CD4-positive, alpha-beta T cell treated with Interleukin-6 at 100 ng/mL for 8 hours (primary cell): ENCODE data around the gene CLASP1.
"Not testable (repeated sequence)": the region's sequence is repeated elsewhere in the genome, so short reads cannot be mapped to it uniquely, and the experiment has no call there.

Source experiments
- DNase-seq: peaks from one replicate; pipeline ENCODE4 v3.0.0-alpha.2; 2020; ENCODE audit warnings: mixed read lengths, low spot score

The CLASP1 gene

GRCh38 chr2:121471532-121472469, 177.5 kb downstream of the CLASP1 start:
- DNase-seq, result no peak

GRCh38 chr2:121470917-121471316, 178.3 kb downstream of the CLASP1 start:
- no peak for DNase-seq

GRCh38 chr2:121469356-121469755, 179.9 kb downstream of the CLASP1 start:
- no peak for DNase-seq

- DNase-seq, result no peak
These were observed 180.3 kb downstream of the CLASP1 start for GRCh38 chr2:121468936-121469335.

GRCh38 chr2:121459291-121459690, 190.0 kb downstream of the CLASP1 start:
- no peak for DNase-seq

- DNase-seq, result no peak
These were observed 192.9 kb downstream of the CLASP1 start for GRCh38 chr2:121456325-121456724.

GRCh38 chr2:121455446-121455845, 193.8 kb downstream of the CLASP1 start:
- DNase-seq, result no peak

- no peak for DNase-seq
These were observed 194.6 kb downstream of the CLASP1 start for GRCh38 chr2:121454549-121455090.

GRCh38 chr2:121451398-121451797, 197.9 kb downstream of the CLASP1 start:
- DNase-seq, result no peak

- no peak for DNase-seq
These were observed 199.0 kb downstream of the CLASP1 start for GRCh38 chr2:121450301-121450700.

- DNase-seq, result no peak
These were observed 202.5 kb downstream of the CLASP1 start for GRCh38 chr2:121446647-121447241.

- DNase-seq, result no peak
These were observed 206.4 kb downstream of the CLASP1 start for GRCh38 chr2:121442889-121443288.

- DNase-seq, result not testable (repeated sequence)
These were observed 211.0 kb downstream of the CLASP1 start for GRCh38 chr2:121438290-121438689.

- no peak for DNase-seq
These were observed 212.3 kb downstream of the CLASP1 start for GRCh38 chr2:121436918-121437317.

GRCh38 chr2:121435790-121436189, 213.5 kb downstream of the CLASP1 start:
- no peak for DNase-seq

- no peak for DNase-seq
These were observed 218.0 kb downstream of the CLASP1 start for GRCh38 chr2:121431214-121431613.

GRCh38 chr2:121429927-121430520, 219.2 kb downstream of the CLASP1 start:
- no peak for DNase-seq

GRCh38 chr2:121429119-121429903, 220.0 kb downstream of the CLASP1 start:
- DNase-seq, result no peak

- DNase-seq, result no peak
These were observed 222.0 kb downstream of the CLASP1 start for GRCh38 chr2:121427187-121427689.

GRCh38 chr2:121420486-121420885, 228.8 kb downstream of the CLASP1 start:
- DNase-seq, result no peak

- no peak for DNase-seq
These were observed 230.1 kb downstream of the CLASP1 start for GRCh38 chr2:121419081-121419699.
